Measurements from ENCODE around the gene COX7A2L.
"Not testable (repeated sequence)": the region's sequence is repeated elsewhere in the genome, so short reads cannot be mapped to it uniquely, and the experiment has no call there.

Gene COX7A2L

GRCh38 chr2:42339191-42339912 lies 21.7 kb downstream of the COX7A2L start:
- no peak for DNase-seq (ENCODE audit: low spot score)

GRCh38 chr2:42338567-42339190 lies 22.3 kb downstream of the COX7A2L start:
- DNase-seq (ENCODE audit: low spot score), result no peak

- no peak for DNase-seq (ENCODE audit: low spot score)
Observed at GRCh38 chr2:42337846-42338566, 23.0 kb downstream of the COX7A2L start.

GRCh38 chr2:42337356-42337820 lies 23.6 kb downstream of the COX7A2L start:
- no peak for DNase-seq (ENCODE audit: low spot score)

GRCh38 chr2:42336361-42336965 lies 24.6 kb downstream of the COX7A2L start:
- no peak for DNase-seq (ENCODE audit: low spot score)

- DNase-seq (ENCODE audit: low spot score), result no peak
Observed at GRCh38 chr2:42335514-42336104, 25.4 kb downstream of the COX7A2L start.

- not testable (repeated sequence) for DNase-seq (ENCODE audit: low spot score)
Observed at GRCh38 chr2:42334865-42335264, 26.2 kb downstream of the COX7A2L start.

GRCh38 chr2:42334220-42334619 lies 26.8 kb downstream of the COX7A2L start:
- DNase-seq (ENCODE audit: low spot score), result no peak

GRCh38 chr2:42333579-42333978 lies 27.4 kb downstream of the COX7A2L start:
- no peak for DNase-seq (ENCODE audit: low spot score)

GRCh38 chr2:42332575-42332974 lies 28.4 kb downstream of the COX7A2L start:
- DNase-seq (ENCODE audit: low spot score), result no peak

GRCh38 chr2:42331569-42332284 lies 29.3 kb downstream of the COX7A2L start:
- no peak for DNase-seq (ENCODE audit: low spot score)

GRCh38 chr2:42329736-42330135 lies 31.3 kb downstream of the COX7A2L start:
- DNase-seq (ENCODE audit: low spot score), result peak; percentile 49

- DNase-seq (ENCODE audit: low spot score), result no peak
Observed at GRCh38 chr2:42328923-42329322, 32.1 kb downstream of the COX7A2L start.

GRCh38 chr2:42328148-42328833 lies 32.7 kb downstream of the COX7A2L start:
- no peak for DNase-seq (ENCODE audit: low spot score)

- no peak for DNase-seq (ENCODE audit: low spot score)
Observed at GRCh38 chr2:42327125-42327524, 33.9 kb downstream of the COX7A2L start.

GRCh38 chr2:42325609-42326008 lies 35.4 kb downstream of the COX7A2L start:
- no peak for DNase-seq (ENCODE audit: low spot score)

GRCh38 chr2:42324949-42325348 lies 36.1 kb downstream of the COX7A2L start:
- DNase-seq (ENCODE audit: low spot score), result no peak

- DNase-seq (ENCODE audit: low spot score), result no peak
Observed at GRCh38 chr2:42324244-42324643, 36.8 kb downstream of the COX7A2L start.

GRCh38 chr2:42321452-42322064 lies 39.5 kb downstream of the COX7A2L start:
- DNase-seq (ENCODE audit: low spot score), result no peak

GRCh38 chr2:42319265-42319664 lies 41.8 kb downstream of the COX7A2L start:
- DNase-seq (ENCODE audit: low spot score), result no peak
